Activated naive CD8-positive, alpha-beta T cell treated with anti-CD3 and anti-CD28 coated beads, Interleukin-2, amount 10 ng/mL, durations not matched to agents 7 days and 5 days (primary cell): ENCODE results near the gene CTNNA3. TPM values are rescaled to one million over a fixed set of nuclear protein-coding genes. Genes with fewer than 3 reads are reported as not detected.

ENCODE experiments used
- ATAC-seq: fragments of 150-1000 bp; cut with Tn5 transposase; one replicate; pipeline ENCODE4 v1.10.0; 2021; ENCODE audit warnings: low read depth, moderate library complexity
- POLR2A ChIA-PET: fragments of 350-600 bp; sonication (Branson Sonifier 250); formaldehyde crosslinking; loops from one replicate; lab custom pipeline; 2021; ENCODE audit warnings: antibody characterized with exemption; lab: Charles Lee
- DNase-seq: peaks from one replicate; pipeline ENCODE4 v3.0.0; 2021
- H3K27ac Mint-ChIP-seq: one replicate; pipeline ENCODE4 v1.8.0; 2022; ENCODE audit warnings: mild to moderate bottlenecking, mixed read lengths
- H3K27me3 Mint-ChIP-seq: one replicate; pipeline ENCODE4 v1.8.0; 2022; ENCODE audit warnings: mild to moderate bottlenecking, moderate library complexity, mixed read lengths
- H3K36me3 Mint-ChIP-seq: one replicate; pipeline ENCODE4 v1.8.0; 2021; ENCODE audit warnings: mild to moderate bottlenecking, mixed read lengths
- H3K4me1 Mint-ChIP-seq: one replicate; pipeline ENCODE4 v1.8.0; 2021; ENCODE audit warnings: mixed read lengths
- H3K4me3 Mint-ChIP-seq: one replicate; pipeline ENCODE4 v1.8.0; 2022; ENCODE audit warnings: mild to moderate bottlenecking, moderate library complexity, mixed read lengths
- H3K9me3 Mint-ChIP-seq: one replicate; pipeline ENCODE4 v1.8.0; 2021; ENCODE audit warnings: mixed read lengths
- total RNA-seq, 2 experiments: library from RNA; stranded (reverse); gene quantifications; one replicate each; pipeline ENCODE4 v1.2.3, GENCODE V29; 2021

Gene CTNNA3
- total RNA-seq, 2 experiments from 2014 or later: 2.4 to 3.6 TPM

GRCh38 chr10:66746711-66747110 lies 949.3 kb downstream of the CTNNA3 start:
- DNase-seq (no peak), ATAC-seq (no peak)
- POLR2A ChIA-PET: no interaction called here
- no peaks in the 10 kb centered on the region for H3K36me3 Mint-ChIP-seq
- H3K4me1 Mint-ChIP-seq: no peaks in the 10 kb centered on the region
- H3K9me3 Mint-ChIP-seq: peaks cover 1% of the 10 kb centered on the region
- no peaks in the 10 kb centered on the region for H3K27me3 Mint-ChIP-seq
- H3K27ac Mint-ChIP-seq: no peak overlapping the region
- no peak overlapping the region for H3K4me3 Mint-ChIP-seq

- Mint-ChIP-seq H3K27me3 (no peaks in the 10 kb centered on the region), H3K4me1 (no peaks in the 10 kb centered on the region), H3K27ac (no peak overlapping the region), H3K4me3 (no peak overlapping the region), H3K9me3 (peaks cover 1% of the 10 kb centered on the region), H3K36me3 (no peaks in the 10 kb centered on the region)
- no peak for DNase-seq
- POLR2A ChIA-PET: no interaction called here
- ATAC-seq: no peak
These were observed 949.7 kb downstream of the CTNNA3 start for GRCh38 chr10:66746246-66746645.

GRCh38 chr10:66744915-66745314 lies 951.1 kb downstream of the CTNNA3 start:
- no peaks in the 10 kb centered on the region for H3K4me1 Mint-ChIP-seq
- POLR2A ChIA-PET: no interaction called here
- no peak overlapping the region for H3K4me3 Mint-ChIP-seq
- no peaks in the 10 kb centered on the region for H3K36me3 Mint-ChIP-seq
- H3K27me3 Mint-ChIP-seq: no peaks in the 10 kb centered on the region
- ATAC-seq (no peak), DNase-seq (no peak)
- peaks cover 1% of the 10 kb centered on the region for H3K9me3 Mint-ChIP-seq
- no peak overlapping the region for H3K27ac Mint-ChIP-seq

- no peak for ATAC-seq
- no peaks in the 10 kb centered on the region for H3K36me3 Mint-ChIP-seq
- POLR2A ChIA-PET: no interaction called here
- no peak overlapping the region for H3K27ac Mint-ChIP-seq
- no peak for DNase-seq
- H3K4me1 Mint-ChIP-seq: no peaks in the 10 kb centered on the region
- H3K4me3 Mint-ChIP-seq: no peak overlapping the region
- H3K9me3 Mint-ChIP-seq: peaks cover 2% of the 10 kb centered on the region
- H3K27me3 Mint-ChIP-seq: no peaks in the 10 kb centered on the region
These were observed 958.8 kb downstream of the CTNNA3 start for GRCh38 chr10:66737241-66737640.

- Mint-ChIP-seq H3K36me3 (no peaks in the 10 kb centered on the region), H3K27ac (no peak overlapping the region), H3K4me1 (no peaks in the 10 kb centered on the region), H3K9me3 (no peaks in the 10 kb centered on the region), H3K27me3 (no peaks in the 10 kb centered on the region), H3K4me3 (no peak overlapping the region)
- POLR2A ChIA-PET: no interaction called here
- DNase-seq (no peak), ATAC-seq (no peak)
These were observed 972.2 kb downstream of the CTNNA3 start for GRCh38 chr10:66723608-66724400.

- POLR2A ChIA-PET: no interaction called here
These were observed 976.5 kb downstream of the CTNNA3 start for GRCh38 chr10:66719483-66719882.

GRCh38 chr10:66717231-66717981 lies 978.6 kb downstream of the CTNNA3 start:
- Mint-ChIP-seq H3K4me3 (no peak overlapping the region), H3K27me3 (no peaks in the 10 kb centered on the region), H3K27ac (no peak overlapping the region), H3K36me3 (no peaks in the 10 kb centered on the region), H3K4me1 (no peaks in the 10 kb centered on the region), H3K9me3 (peaks cover 1% of the 10 kb centered on the region)
- POLR2A ChIA-PET: no interaction called here
- no peak for DNase-seq
- ATAC-seq: no peak

More at GRCh38 chr10:66719483-66719882, 976.5 kb downstream of the CTNNA3 start:
- Mint-ChIP-seq H3K27ac (no peak overlapping the region), H3K4me1 (no peaks in the 10 kb centered on the region), H3K36me3 (no peaks in the 10 kb centered on the region), H3K9me3 (no peaks in the 10 kb centered on the region), H3K4me3 (no peak overlapping the region), H3K27me3 (no peaks in the 10 kb centered on the region)
- ATAC-seq (no peak), DNase-seq (no peak)

- Mint-ChIP-seq H3K9me3 (peaks cover 1% of the 10 kb centered on the region), H3K36me3 (no peaks in the 10 kb centered on the region), H3K4me3 (no peak overlapping the region), H3K27ac (no peak overlapping the region), H3K4me1 (no peaks in the 10 kb centered on the region), H3K27me3 (no peaks in the 10 kb centered on the region)
- DNase-seq (no peak), ATAC-seq (no peak)
- POLR2A ChIA-PET: no interaction called here
These were observed 981.3 kb downstream of the CTNNA3 start for GRCh38 chr10:66714741-66715140.

- Mint-ChIP-seq H3K36me3 (no peaks in the 10 kb centered on the region), H3K4me3 (no peak overlapping the region), H3K27me3 (no peaks in the 10 kb centered on the region), H3K9me3 (peaks cover 1% of the 10 kb centered on the region), H3K4me1 (no peaks in the 10 kb centered on the region), H3K27ac (no peak overlapping the region)
- ATAC-seq (no peak), DNase-seq (no peak)
- POLR2A ChIA-PET: no interaction called here
These were observed 982.6 kb downstream of the CTNNA3 start for GRCh38 chr10:66713387-66713786.

- Mint-ChIP-seq H3K4me1 (no peaks in the 10 kb centered on the region), H3K4me3 (no peak overlapping the region), H3K36me3 (no peaks in the 10 kb centered on the region), H3K27me3 (no peaks in the 10 kb centered on the region), H3K27ac (no peak overlapping the region), H3K9me3 (peaks cover 1% of the 10 kb centered on the region)
- ATAC-seq (no peak), DNase-seq (no peak)
- POLR2A ChIA-PET: no interaction called here
These were observed 997.9 kb downstream of the CTNNA3 start for GRCh38 chr10:66698069-66698468.

GRCh38 chr10:66695046-66695445 lies 1000.9 kb downstream of the CTNNA3 start:
- POLR2A ChIA-PET: no interaction called here
- no peak overlapping the region for H3K4me3 Mint-ChIP-seq
- ATAC-seq (no peak), DNase-seq (no peak)
- H3K36me3 Mint-ChIP-seq: no peaks in the 10 kb centered on the region
- peaks cover 1% of the 10 kb centered on the region for H3K9me3 Mint-ChIP-seq
- no peak overlapping the region for H3K27ac Mint-ChIP-seq
- H3K27me3 Mint-ChIP-seq: no peaks in the 10 kb centered on the region
- H3K4me1 Mint-ChIP-seq: no peaks in the 10 kb centered on the region

- POLR2A ChIA-PET: no interaction called here
- Mint-ChIP-seq H3K27ac (no peak overlapping the region), H3K4me1 (no peaks in the 10 kb centered on the region), H3K4me3 (no peak overlapping the region), H3K9me3 (peaks cover 3% of the 10 kb centered on the region), H3K36me3 (no peaks in the 10 kb centered on the region), H3K27me3 (no peaks in the 10 kb centered on the region)
- no peak for ATAC-seq
- no peak for DNase-seq
These were observed 1011.4 kb downstream of the CTNNA3 start for GRCh38 chr10:66684581-66684980.

GRCh38 chr10:66680886-66681285 lies 1015.1 kb downstream of the CTNNA3 start:
- no peaks in the 10 kb centered on the region for H3K36me3 Mint-ChIP-seq
- no peaks in the 10 kb centered on the region for H3K4me1 Mint-ChIP-seq
- DNase-seq (no peak), ATAC-seq (no peak)
- H3K27me3 Mint-ChIP-seq: no peaks in the 10 kb centered on the region
- no peak overlapping the region for H3K4me3 Mint-ChIP-seq
- POLR2A ChIA-PET: no interaction called here
- no peak overlapping the region for H3K27ac Mint-ChIP-seq
- no peaks in the 10 kb centered on the region for H3K9me3 Mint-ChIP-seq

- ATAC-seq (no peak), DNase-seq (no peak)
- POLR2A ChIA-PET: no interaction called here
- Mint-ChIP-seq H3K36me3 (no peaks in the 10 kb centered on the region), H3K9me3 (no peaks in the 10 kb centered on the region), H3K4me1 (no peaks in the 10 kb centered on the region), H3K4me3 (no peak overlapping the region), H3K27me3 (no peaks in the 10 kb centered on the region), H3K27ac (no peak overlapping the region)
These were observed 1017.5 kb downstream of the CTNNA3 start for GRCh38 chr10:66678521-66678920.
